Trophoblast cell (in vitro differentiated cells and primary cell): ENCODE measurements around the gene RAB14.
A peak's percentile ranks its signal among the peaks of the same experiment; 100 is the strongest.

ENCODE experiments used
- DNase-seq, 2 donors: peaks; one replicate each; pipeline ENCODE4 v3.0.0-alpha.2; 2016
- H2AFZ ChIP-seq: 2 replicates; pipeline ENCODE4 v1.6.1; 2013; ENCODE audit warnings: low read length, moderate library complexity, mild to moderate bottlenecking; ENCODE audit not compliant: insufficient read depth, poor library complexity
- H2AK5ac ChIP-seq: 2 replicates; pipeline ENCODE4 v1.6.1; 2013; ENCODE audit warnings: mild to moderate bottlenecking, low read length
- H2BK120ac ChIP-seq: 2 replicates; pipeline ENCODE4 v1.6.1; 2013; ENCODE audit warnings: low read length, mild to moderate bottlenecking, moderate library complexity; ENCODE audit not compliant: insufficient read depth, poor library complexity
- H2BK12ac ChIP-seq: 2 replicates; pipeline ENCODE4 v1.6.1; 2013; ENCODE audit warnings: mild to moderate bottlenecking, low read length, moderate library complexity
- H2BK5ac ChIP-seq: 2 replicates; pipeline ENCODE4 v1.6.1; 2013; ENCODE audit warnings: low read length, low read depth, moderate library complexity, mild to moderate bottlenecking; ENCODE audit not compliant: poor library complexity
- H3K14ac ChIP-seq: 2 replicates; pipeline ENCODE4 v1.6.1; 2013; ENCODE audit warnings: mild to moderate bottlenecking, low read length
- H3K18ac ChIP-seq: 2 replicates; pipeline ENCODE4 v1.6.1; 2013; ENCODE audit warnings: mild to moderate bottlenecking, low read length
- H3K23ac ChIP-seq: 2 replicates; pipeline ENCODE4 v1.6.1; 2013; ENCODE audit warnings: low read length
- H3K27ac ChIP-seq: 2 replicates; pipeline ENCODE4 v1.5.1; 2013; ENCODE audit warnings: low read depth, mild to moderate bottlenecking, inconsistent platforms, low read length, moderate library complexity
- H3K27me3 ChIP-seq: 2 replicates; pipeline ENCODE4 v1.6.1; 2013; ENCODE audit warnings: inconsistent platforms, mild to moderate bottlenecking, low read length, moderate library complexity; ENCODE audit not compliant: insufficient read depth
- H3K36me3 ChIP-seq, 2 experiments: 1 replicate in 1 of 2; 2 replicates in 1 of 2; pipeline ENCODE4 v1.6.1; 2013; ENCODE audit warnings: low read length in 2 of 2, mild to moderate bottlenecking in 2 of 2, moderate library complexity in 1 of 2; ENCODE audit not compliant: insufficient read depth in 2 of 2, control insufficient read depth in 1 of 2
- H3K4ac ChIP-seq: 2 replicates; pipeline ENCODE4 v1.6.1; 2013; ENCODE audit warnings: low read depth, mild to moderate bottlenecking, low read length, moderate library complexity
- H3K4me1 ChIP-seq, 2 experiments: 1 replicate in 1 of 2; 2 replicates in 1 of 2; pipeline ENCODE4 v1.6.1; 2013; ENCODE audit warnings: low read length in 2 of 2, mild to moderate bottlenecking in 2 of 2, moderate library complexity in 1 of 2; ENCODE audit not compliant: insufficient read depth in 2 of 2, control insufficient read depth in 1 of 2
- H3K4me2 ChIP-seq: 2 replicates; pipeline ENCODE4 v1.6.1; 2013; ENCODE audit warnings: inconsistent platforms, mild to moderate bottlenecking, low read length, moderate library complexity
- H3K4me3 ChIP-seq: 2 replicates; pipeline ENCODE4 v1.5.1; 2013; ENCODE audit warnings: mild to moderate bottlenecking, low read depth, low read length, inconsistent platforms
- H3K79me1 ChIP-seq: one replicate; pipeline ENCODE4 v1.6.1; 2013; ENCODE audit warnings: low read length
- H3K79me2 ChIP-seq: 2 replicates; pipeline ENCODE4 v1.6.1; 2013; ENCODE audit warnings: low read length, mild to moderate bottlenecking; ENCODE audit not compliant: control insufficient read depth, insufficient read depth, poor library complexity
- H3K9ac ChIP-seq: 2 replicates; pipeline ENCODE4 v1.6.1; 2013; ENCODE audit warnings: mild to moderate bottlenecking, low read length
- H3K9me3 ChIP-seq: 2 replicates; pipeline ENCODE4 v1.6.1; 2013; ENCODE audit warnings: low read depth, mild to moderate bottlenecking, control low read depth, inconsistent platforms, low read length; ENCODE audit not compliant: insufficient read depth
- H4K12ac ChIP-seq: 2 replicates; pipeline ENCODE4 v1.6.1; 2013; ENCODE audit warnings: low read depth, mild to moderate bottlenecking, low read length, moderate library complexity
- H4K8ac ChIP-seq: 2 replicates; pipeline ENCODE4 v1.6.1; 2013; ENCODE audit warnings: low read depth, mild to moderate bottlenecking, low read length, moderate library complexity
- H4K91ac ChIP-seq: one replicate; pipeline ENCODE4 v1.6.1; 2013; ENCODE audit warnings: low read depth, mild to moderate bottlenecking, low read length, moderate library complexity
- WGBS: extraction: QIAGEN DNeasy Blood & Tissue Kit; methylation state at CpG from one replicate; pipeline ENCODE4 v1.1.7; 2013; ENCODE audit warnings: missing lambda C conversion rate; ENCODE audit not compliant: insufficient read length, insufficient coverage; ENCODE audit errors: extremely low coverage; 5-methylcytosine and 5-hydroxymethylcytosine counted together

The RAB14 gene

DNA sequence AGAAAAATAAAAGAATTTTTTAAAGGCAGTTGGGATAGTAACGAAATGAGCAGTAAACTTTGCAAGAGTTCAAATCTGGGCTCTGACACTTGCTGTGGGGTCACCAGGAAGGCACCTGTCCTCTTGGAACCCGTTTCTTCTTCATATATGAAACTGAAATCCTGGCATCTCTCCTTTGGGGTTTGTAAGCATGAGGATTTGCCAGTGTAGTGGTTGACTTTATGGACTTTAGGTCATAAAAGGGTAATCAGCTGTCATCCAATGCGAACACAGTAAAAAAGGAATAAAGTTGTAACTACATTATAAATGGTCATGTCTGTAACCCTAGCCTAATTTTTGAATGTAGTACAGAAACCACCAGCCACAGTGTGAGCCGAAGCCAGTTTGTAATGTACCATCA, 1.3 kb downstream of the RAB14 start:
- Histone ChIP-seq H3K79me1 (peaks cover 14% of the 10 kb centered on the region), H4K12ac (no peak overlapping the region), H3K18ac (no peak overlapping the region), H3K79me2 (peaks cover 19% of the 10 kb centered on the region), H3K4ac (peak overlapping the region; percentile 97), H3K14ac (no peak overlapping the region), H3K4me3 (peak overlapping the region; percentile 96), H3K9me3 (peaks cover 1% of the 10 kb centered on the region), H4K91ac (no peak overlapping the region), H2BK120ac (no peak overlapping the region), H3K9ac (peak overlapping the region; percentile 55), H2AFZ (no peak overlapping the region), H3K4me2 (peak overlapping the region; percentile 78), H2BK5ac (no peak overlapping the region), H3K27me3 (no peaks in the 10 kb centered on the region), H2AK5ac (no peak overlapping the region), H4K8ac (no peak overlapping the region), H2BK12ac (no peak overlapping the region), H3K36me3 (no peaks in the 10 kb centered on the region), H3K23ac (no peak overlapping the region), H3K27ac (no peak overlapping the region), H3K4me1 (peaks cover 4 to 6% of the 10 kb centered on the region in 2 experiments)
- WGBS, result no CpG with 5 or more reads among the region's 4 CpGs
- no peak for DNase-seq

- Histone ChIP-seq H2AFZ (no peak overlapping the region), H4K8ac (no peak overlapping the region), H3K9ac (no peak overlapping the region), H3K79me1 (peaks cover 14% of the 10 kb centered on the region), H3K27ac (no peak overlapping the region), H2AK5ac (no peak overlapping the region), H3K23ac (no peak overlapping the region), H2BK120ac (no peak overlapping the region), H3K4ac (peak overlapping the region; percentile 43), H3K4me2 (peak overlapping the region; percentile 50), H2BK5ac (no peak overlapping the region), H3K18ac (no peak overlapping the region), H4K12ac (no peak overlapping the region), H3K27me3 (no peaks in the 10 kb centered on the region), H3K36me3 (no peaks in the 10 kb centered on the region), H3K4me1 (peaks cover 4 to 6% of the 10 kb centered on the region in 2 experiments), H3K79me2 (peaks cover 19% of the 10 kb centered on the region), H4K91ac (no peak overlapping the region), H2BK12ac (no peak overlapping the region), H3K14ac (no peak overlapping the region), H3K9me3 (peaks cover 1% of the 10 kb centered on the region), H3K4me3 (no peak overlapping the region)
- no CpG with 5 or more reads among the region's 2 CpGs for WGBS
- peak in 1 of 2 donors; percentile 31 for DNase-seq
These were observed 1.7 kb downstream of the RAB14 start for GRCh38 chr9:121199921-121200320.

- no peak overlapping the region for H2AFZ ChIP-seq
- DNase-seq, result no peak
- H4K12ac ChIP-seq, result no peak overlapping the region
- no peak overlapping the region for H2BK5ac ChIP-seq
- H3K9me3 ChIP-seq, result peaks cover 1% of the 10 kb centered on the region
- H4K8ac ChIP-seq, result no peak overlapping the region
- no peak overlapping the region for H3K4me3 ChIP-seq
- H3K9ac ChIP-seq, result no peak overlapping the region
- no peak overlapping the region for H3K23ac ChIP-seq
- H3K27me3 ChIP-seq, result no peaks in the 10 kb centered on the region
- H3K4me2 ChIP-seq, result no peak overlapping the region
- H2BK12ac ChIP-seq, result no peak overlapping the region
- H3K79me2 ChIP-seq, result peaks cover 21% of the 10 kb centered on the region
- no peak overlapping the region for H2AK5ac ChIP-seq
- H2BK120ac ChIP-seq, result no peak overlapping the region
- H3K14ac ChIP-seq, result no peak overlapping the region
- H3K4me1 ChIP-seq, result peaks cover 4 to 6% of the 10 kb centered on the region in 2 experiments
- no CpG with 5 or more reads among the region's 4 CpGs for WGBS
- H3K79me1 ChIP-seq, result peaks cover 14% of the 10 kb centered on the region
- no peak overlapping the region for H3K27ac ChIP-seq
- H3K18ac ChIP-seq, result no peak overlapping the region
- H3K4ac ChIP-seq, result peak overlapping the region; percentile 99
- no peaks in the 10 kb centered on the region for H3K36me3 ChIP-seq
- no peak overlapping the region for H4K91ac ChIP-seq
These were observed 3.1 kb downstream of the RAB14 start for GRCh38 chr9:121198512-121199042.

GRCh38 chr9:121197132-121197531, 4.5 kb downstream of the RAB14 start:
- peaks cover 19% of the 10 kb centered on the region for H3K79me2 ChIP-seq
- no peak overlapping the region for H3K9ac ChIP-seq
- DNase-seq, result no peak
- H3K4me1 ChIP-seq, result peaks cover under 1 to 2% of the 10 kb centered on the region in 2 experiments
- no peak overlapping the region for H3K27ac ChIP-seq
- H3K36me3 ChIP-seq, result no peaks in the 10 kb centered on the region
- no CpG with 5 or more reads among the region's 1 CpG for WGBS
- H4K8ac ChIP-seq, result no peak overlapping the region
- no peak overlapping the region for H3K4me2 ChIP-seq
- H2BK12ac ChIP-seq, result no peak overlapping the region
- H4K12ac ChIP-seq, result no peak overlapping the region
- H3K14ac ChIP-seq, result no peak overlapping the region
- H3K4ac ChIP-seq, result no peak overlapping the region
- no peak overlapping the region for H3K4me3 ChIP-seq
- no peak overlapping the region for H3K23ac ChIP-seq
- H3K18ac ChIP-seq, result no peak overlapping the region
- no peak overlapping the region for H2AK5ac ChIP-seq
- no peak overlapping the region for H2BK5ac ChIP-seq
- no peak overlapping the region for H2BK120ac ChIP-seq
- no peaks in the 10 kb centered on the region for H3K27me3 ChIP-seq
- peaks cover 11% of the 10 kb centered on the region for H3K79me1 ChIP-seq
- H4K91ac ChIP-seq, result no peak overlapping the region
- no peaks in the 10 kb centered on the region for H3K9me3 ChIP-seq
- no peak overlapping the region for H2AFZ ChIP-seq
